ENCODE data around the gene SUPT6H.
"Not testable (repeated sequence)": the region's sequence is repeated elsewhere in the genome, so short reads cannot be mapped to it uniquely, and the experiment has no call there.

SUPT6H gene

GRCh38 chr17:28729950-28730330, 67.9 kb downstream of the SUPT6H start:
- no peak overlapping the region for H3K4me3 ChIP-seq (ENCODE audit: low read depth, low read length)
- TF ChIP-seq POLR2A (IDR thresholded peaks at IDR 0.05; ENCODE audit: extremely low read depth, insufficient read length), result no peak
- TF ChIP-seq, protein P1, sequence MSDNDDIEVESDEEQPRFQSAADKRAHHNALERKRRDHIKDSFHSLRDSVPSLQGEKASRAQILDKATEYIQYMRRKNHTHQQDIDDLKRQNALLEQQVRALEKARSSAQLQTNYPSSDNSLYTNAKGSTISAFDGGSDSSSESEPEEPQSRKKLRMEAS (IDR thresholded peaks at IDR 0.05; ENCODE audit: low read depth, low read length), result no peak
- no peak for TF ChIP-seq CTCF (IDR thresholded peaks at IDR 0.05; ENCODE audit: low read depth, low read length)
- TF ChIP-seq MYC (IDR thresholded peaks at IDR 0.05; ENCODE audit: low read depth, low read length), result no peak
- DNase-seq (ENCODE audit: low read depth), result no peak

- TF ChIP-seq MYC (IDR thresholded peaks at IDR 0.05; ENCODE audit: low read depth, low read length) (no peak), CTCF (IDR thresholded peaks at IDR 0.05; ENCODE audit: low read depth, low read length) (no peak), POLR2A (IDR thresholded peaks at IDR 0.05; ENCODE audit: extremely low read depth, insufficient read length) (no peak)
- TF ChIP-seq, protein P1 (IDR thresholded peaks at IDR 0.05; ENCODE audit: low read depth, low read length), result no peak
- H3K4me3 ChIP-seq (ENCODE audit: low read depth, low read length), result no peak overlapping the region
- DNase-seq (ENCODE audit: low read depth), result no peak
Measured at GRCh38 chr17:28733346-28733745, 71.3 kb downstream of the SUPT6H start.

- DNase-seq (ENCODE audit: low read depth), result no peak
- no peak overlapping the region for H3K4me3 ChIP-seq (ENCODE audit: low read depth, low read length)
- TF ChIP-seq, protein P1 (IDR thresholded peaks at IDR 0.05; ENCODE audit: low read depth, low read length), result no peak
- no peak for TF ChIP-seq MYC (IDR thresholded peaks at IDR 0.05; ENCODE audit: low read depth, low read length)
- TF ChIP-seq POLR2A (IDR thresholded peaks at IDR 0.05; ENCODE audit: extremely low read depth, insufficient read length), result no peak
- TF ChIP-seq CTCF (IDR thresholded peaks at IDR 0.05; ENCODE audit: low read depth, low read length), result no peak
Measured at GRCh38 chr17:28734712-28735241, 72.8 kb downstream of the SUPT6H start.

- TF ChIP-seq MYC (IDR thresholded peaks at IDR 0.05; ENCODE audit: low read depth, low read length) (no peak), POLR2A (IDR thresholded peaks at IDR 0.05; ENCODE audit: extremely low read depth, insufficient read length) (no peak), CTCF (IDR thresholded peaks at IDR 0.05; ENCODE audit: low read depth, low read length) (no peak)
- TF ChIP-seq, protein P1 (IDR thresholded peaks at IDR 0.05; ENCODE audit: low read depth, low read length), result no peak
- H3K4me3 ChIP-seq (ENCODE audit: low read depth, low read length), result no peak overlapping the region
- DNase-seq (ENCODE audit: low read depth), result peak; percentile 52
Measured at GRCh38 chr17:28735242-28735722, 73.3 kb downstream of the SUPT6H start.

DNA sequence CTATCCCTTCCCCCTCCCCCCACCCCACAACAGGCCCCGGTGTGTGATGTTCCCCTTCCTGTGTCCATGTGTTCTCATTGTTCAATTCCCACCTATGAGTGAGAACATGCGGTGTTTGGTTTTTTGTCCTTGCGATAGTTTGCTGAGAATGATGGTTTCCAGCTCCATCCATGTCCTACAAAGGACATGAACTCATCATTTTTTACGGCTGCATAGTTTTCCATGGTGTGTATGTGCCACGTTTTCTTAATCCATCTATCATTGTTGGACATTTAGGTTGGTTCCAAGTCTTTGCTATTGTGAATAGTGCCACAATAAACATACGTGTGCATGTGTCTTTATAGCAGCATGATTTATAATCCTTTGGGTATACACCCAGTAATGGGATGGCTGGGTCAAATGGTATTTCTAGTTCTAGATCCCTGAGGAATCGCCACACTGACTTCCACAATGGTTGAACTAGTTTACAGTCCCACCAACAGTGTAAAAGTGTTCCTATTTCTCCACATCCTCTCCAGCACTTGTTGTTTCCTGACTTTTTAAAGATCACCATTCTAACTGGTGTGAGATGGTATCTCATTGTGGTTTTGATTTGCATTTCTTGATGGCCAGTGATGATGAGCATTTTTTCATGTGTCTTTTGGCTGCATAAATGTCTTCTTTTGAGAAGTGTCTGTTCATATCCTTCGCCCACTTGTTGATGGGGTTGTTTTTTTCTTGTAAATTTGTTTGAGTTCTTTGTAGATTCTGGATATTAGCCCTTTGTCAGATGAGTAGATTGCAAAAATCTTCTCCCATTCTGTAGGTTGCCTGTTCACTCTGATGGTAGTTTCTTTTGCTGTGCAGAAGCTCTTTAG, 74.1 kb downstream of the SUPT6H start:
- H3K4me3 ChIP-seq (ENCODE audit: low read depth, low read length); DNase-seq (ENCODE audit: low read depth): not testable (repeated sequence)

GRCh38 chr17:28737316-28737715, 75.3 kb downstream of the SUPT6H start:
- H3K4me3 ChIP-seq (ENCODE audit: low read depth, low read length), result no peak overlapping the region
- TF ChIP-seq, protein P1 (IDR thresholded peaks at IDR 0.05; ENCODE audit: low read depth, low read length), result no peak
- TF ChIP-seq POLR2A (IDR thresholded peaks at IDR 0.05; ENCODE audit: extremely low read depth, insufficient read length) (no peak), CTCF (IDR thresholded peaks at IDR 0.05; ENCODE audit: low read depth, low read length) (no peak), MYC (IDR thresholded peaks at IDR 0.05; ENCODE audit: low read depth, low read length) (no peak)
- no peak for DNase-seq (ENCODE audit: low read depth)
